DND-41 (cell line): Measurements from ENCODE around the gene MET.

Experiments used
- ATAC-seq: fragments of 200-7000 bp; cut with Tn5 transposase; 3 replicates; pipeline ENCODE4 v1.9.1; 2021; ENCODE audit warnings: low read depth; ENCODE audit not compliant: insufficient read depth
- DNase-seq: peaks from one replicate; pipeline ENCODE4 v3.0.0-alpha.2; 2020
- H2AFZ ChIP-seq: 2 replicates; pipeline ENCODE4 v1.6.0; 2012; ENCODE audit warnings: low read depth, low read length
- H3K27ac ChIP-seq: 2 replicates; pipeline ENCODE4 v1.5.1; 2012; ENCODE audit warnings: low read length, inconsistent platforms
- H3K27me3 ChIP-seq: fragments of 200-600 bp; sonication (generic); 2 replicates; pipeline ENCODE4 v1.6.0; 2012; ENCODE audit warnings: low read length, mild to moderate bottlenecking, inconsistent platforms; ENCODE audit not compliant: insufficient read depth, poor library complexity
- H3K36me3 ChIP-seq: 2 replicates; pipeline ENCODE4 v1.5.1; 2012; ENCODE audit warnings: low read length, inconsistent platforms; ENCODE audit not compliant: insufficient read depth
- H3K4me1 ChIP-seq: 2 replicates; pipeline ENCODE4 v1.5.1; 2012; ENCODE audit warnings: mild to moderate bottlenecking, low read length; ENCODE audit not compliant: insufficient read depth
- H3K4me2 ChIP-seq: 2 replicates; pipeline ENCODE4 v1.6.0; 2012; ENCODE audit warnings: mild to moderate bottlenecking, moderate library complexity, low read length, inconsistent platforms; ENCODE audit not compliant: insufficient read depth
- H3K4me3 ChIP-seq, 2 experiments: fragments of 200-600 bp in 1 of 2; shearing (Covaris generic) in 1 of 2; 2 replicates each; pipeline ENCODE4 v1.5.1; 2012 to 2016; ENCODE audit warnings: inconsistent platforms in 2 of 2, low read length in 2 of 2, mild to moderate bottlenecking in 2 of 2, low read depth in 1 of 2, moderate library complexity in 1 of 2
- H3K79me2 ChIP-seq: 2 replicates; pipeline ENCODE4 v1.6.0; 2012; ENCODE audit warnings: low read length, inconsistent platforms; ENCODE audit not compliant: insufficient read depth
- H3K9ac ChIP-seq: 2 replicates; pipeline ENCODE4 v1.6.0; 2012; ENCODE audit warnings: low read depth, mild to moderate bottlenecking, inconsistent platforms, low read length, moderate library complexity
- H3K9me3 ChIP-seq: 2 replicates; pipeline ENCODE4 v1.5.1; 2012; ENCODE audit warnings: low read length, moderate library complexity, mild to moderate bottlenecking, inconsistent platforms; ENCODE audit not compliant: insufficient read depth, severe bottlenecking
- H4K20me1 ChIP-seq: 2 replicates; pipeline ENCODE4 v1.6.0; 2012; ENCODE audit warnings: low read length; ENCODE audit not compliant: insufficient read depth
- EZH2 ChIP-seq: IDR thresholded peaks from 3 replicates; pipeline ENCODE4 v1.6.1; 2012; ENCODE audit warnings: borderline replicate concordance, low read depth, mild to moderate bottlenecking, moderate library complexity, low read length, inconsistent platforms; ENCODE audit not compliant: severe bottlenecking
- TF ChIP-seq, protein P1 (sequence below): IDR thresholded peaks from 2 replicates; pipeline ENCODE4 v1.5.1; 2012; ENCODE audit warnings: borderline replicate concordance, low read length, moderate library complexity, mild to moderate bottlenecking; ENCODE audit not compliant: poor library complexity, severe bottlenecking; ENCODE audit errors: extremely low read depth

MET gene

DNA sequence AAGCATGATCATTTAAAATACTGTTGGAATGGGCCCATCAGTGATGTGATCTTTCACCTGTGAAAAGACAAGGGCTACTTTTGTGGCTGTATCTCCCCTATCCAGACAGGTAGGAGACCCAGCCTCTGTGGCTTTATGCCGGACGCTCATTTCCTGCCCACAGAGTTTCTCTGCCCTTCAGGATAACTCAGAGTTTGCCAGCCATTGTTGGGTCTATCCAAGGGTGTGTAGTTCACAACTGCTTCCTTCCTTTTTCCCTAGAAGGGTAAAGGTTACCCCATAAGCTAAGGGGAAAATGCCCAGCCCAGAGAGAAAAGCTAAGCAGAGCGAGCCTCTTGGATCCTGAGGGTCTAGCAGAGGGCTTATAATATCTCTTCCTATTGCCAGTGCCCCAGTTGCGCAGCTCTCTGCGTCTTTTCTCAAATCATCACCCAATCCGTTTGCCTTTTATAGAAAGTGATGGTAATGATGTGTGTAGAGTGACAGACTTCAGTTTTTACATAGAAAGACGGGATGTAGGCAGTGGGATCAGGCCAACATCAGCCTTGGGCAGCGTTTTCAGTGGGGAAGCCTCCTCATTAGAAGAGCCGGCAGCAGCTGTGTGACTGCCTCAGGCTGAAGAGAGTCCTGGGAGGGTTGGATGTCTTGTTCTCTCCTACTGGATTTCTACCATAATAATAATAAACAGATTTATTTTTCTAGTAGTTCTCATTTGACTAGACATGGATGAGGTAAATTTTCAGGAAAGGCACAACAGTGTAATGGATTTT, 80.5 kb downstream of the MET start:
- Histone ChIP-seq H2AFZ (no peak overlapping the region), H3K79me2 (no peaks in the 10 kb centered on the region), H3K9ac (no peak overlapping the region), H3K27me3 (peaks cover 6% of the 10 kb centered on the region), H3K4me1 (no peaks in the 10 kb centered on the region), H3K27ac (no peak overlapping the region), H3K36me3 (no peaks in the 10 kb centered on the region), H3K9me3 (no peaks in the 10 kb centered on the region), H3K4me3 (no peak overlapping the region), H3K4me2 (no peak overlapping the region), H4K20me1 (no peaks in the 10 kb centered on the region)
- ATAC-seq (no peak), DNase-seq (no peak)
- no peak for TF ChIP-seq EZH2
- TF ChIP-seq, protein P1, sequence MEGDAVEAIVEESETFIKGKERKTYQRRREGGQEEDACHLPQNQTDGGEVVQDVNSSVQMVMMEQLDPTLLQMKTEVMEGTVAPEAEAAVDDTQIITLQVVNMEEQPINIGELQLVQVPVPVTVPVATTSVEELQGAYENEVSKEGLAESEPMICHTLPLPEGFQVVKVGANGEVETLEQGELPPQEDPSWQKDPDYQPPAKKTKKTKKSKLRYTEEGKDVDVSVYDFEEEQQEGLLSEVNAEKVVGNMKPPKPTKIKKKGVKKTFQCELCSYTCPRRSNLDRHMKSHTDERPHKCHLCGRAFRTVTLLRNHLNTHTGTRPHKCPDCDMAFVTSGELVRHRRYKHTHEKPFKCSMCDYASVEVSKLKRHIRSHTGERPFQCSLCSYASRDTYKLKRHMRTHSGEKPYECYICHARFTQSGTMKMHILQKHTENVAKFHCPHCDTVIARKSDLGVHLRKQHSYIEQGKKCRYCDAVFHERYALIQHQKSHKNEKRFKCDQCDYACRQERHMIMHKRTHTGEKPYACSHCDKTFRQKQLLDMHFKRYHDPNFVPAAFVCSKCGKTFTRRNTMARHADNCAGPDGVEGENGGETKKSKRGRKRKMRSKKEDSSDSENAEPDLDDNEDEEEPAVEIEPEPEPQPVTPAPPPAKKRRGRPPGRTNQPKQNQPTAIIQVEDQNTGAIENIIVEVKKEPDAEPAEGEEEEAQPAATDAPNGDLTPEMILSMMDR = no peak

DNA sequence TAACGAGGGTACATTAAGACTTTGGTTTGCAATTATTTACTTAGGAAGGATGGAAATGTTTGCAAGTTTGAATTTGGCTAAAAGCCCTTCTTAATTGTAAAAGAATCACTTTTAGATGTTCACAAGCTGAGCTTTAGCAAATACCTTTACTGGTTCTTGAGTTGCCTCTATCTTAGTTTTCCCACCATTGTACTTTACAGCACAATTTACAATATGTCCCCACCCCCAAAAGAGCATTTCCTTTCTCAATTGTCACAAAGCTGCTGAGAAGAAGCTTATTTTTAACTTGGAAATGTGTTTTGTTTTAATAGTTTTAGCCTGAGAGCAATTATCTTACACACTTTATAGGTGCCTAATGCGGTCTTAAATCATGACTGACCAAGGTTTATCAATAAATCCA, 81.1 kb downstream of the MET start:
- Histone ChIP-seq H3K9ac (no peak overlapping the region), H3K9me3 (no peaks in the 10 kb centered on the region), H3K4me2 (no peak overlapping the region), H3K27me3 (peaks cover 6% of the 10 kb centered on the region), H3K36me3 (no peaks in the 10 kb centered on the region), H3K27ac (no peak overlapping the region), H3K4me3 (no peak overlapping the region), H3K4me1 (no peaks in the 10 kb centered on the region), H3K79me2 (no peaks in the 10 kb centered on the region), H4K20me1 (no peaks in the 10 kb centered on the region), H2AFZ (no peak overlapping the region)
- TF ChIP-seq EZH2 = no peak
- TF ChIP-seq, protein P1 = no peak
- DNase-seq (no peak), ATAC-seq (no peak)

DNA sequence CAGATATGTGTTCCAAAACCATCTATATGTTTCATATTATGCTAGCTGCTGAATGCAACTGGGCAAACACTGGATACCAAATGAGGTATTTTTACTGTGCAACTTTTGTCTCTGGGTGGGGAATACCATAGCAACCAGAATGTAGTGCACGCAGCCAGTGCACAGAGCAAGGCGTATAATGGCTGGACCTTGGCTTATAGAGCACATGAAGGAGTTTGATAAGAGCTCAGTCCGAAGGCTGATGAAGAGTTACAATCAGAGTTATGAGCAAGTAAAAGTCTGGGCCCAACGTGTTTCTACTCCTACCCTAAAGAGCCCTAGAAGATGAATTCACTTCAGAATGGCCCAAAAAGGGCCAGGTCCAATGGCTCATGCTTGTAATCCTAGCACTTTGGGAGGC, 82.2 kb downstream of the MET start:
- ATAC-seq (no peak), DNase-seq (no peak)
- Histone ChIP-seq H3K4me3 (no peak overlapping the region), H3K4me1 (no peaks in the 10 kb centered on the region), H3K79me2 (no peaks in the 10 kb centered on the region), H3K4me2 (no peak overlapping the region), H4K20me1 (no peaks in the 10 kb centered on the region), H3K27me3 (peaks cover 6% of the 10 kb centered on the region), H3K36me3 (no peaks in the 10 kb centered on the region), H3K9me3 (no peaks in the 10 kb centered on the region), H2AFZ (no peak overlapping the region), H3K27ac (no peak overlapping the region), H3K9ac (no peak overlapping the region)
- TF ChIP-seq, protein P1 = no peak
- no peak for TF ChIP-seq EZH2
